HG03159 (cell line): ENCODE results near the gene CLCN2.

ENCODE experiments used
- ATAC-seq: cut with Tn5 transposase; IDR thresholded peaks from one replicate; pipeline ENCODE4 v1.9.1; 2021; ENCODE audit warnings: mild to moderate bottlenecking, moderate library complexity; ENCODE audit not compliant: unreplicated experiment

The CLCN2 gene

DNA sequence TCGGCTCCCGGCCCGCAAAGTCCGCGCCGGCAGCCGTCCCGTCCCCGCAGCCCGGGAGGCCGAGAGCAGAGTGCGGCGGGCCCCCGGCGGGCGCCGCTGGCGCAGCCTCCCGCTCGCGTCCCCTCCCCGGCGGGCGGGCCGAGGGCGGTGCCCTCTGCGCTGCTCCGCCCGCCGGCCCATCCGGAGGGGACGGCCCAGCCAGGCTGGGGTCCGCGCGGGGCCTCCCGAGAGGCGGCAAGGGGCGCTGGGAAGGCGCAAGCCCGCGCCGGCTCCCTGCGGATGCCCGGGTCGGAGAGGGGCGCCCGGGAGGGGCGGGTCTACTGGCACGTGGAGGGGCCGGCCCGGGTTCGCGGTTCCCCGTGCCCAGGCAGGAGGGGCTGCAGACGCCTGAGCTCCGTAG, at the start of gene CLCN2, which contains the start of gene POLR2H:
Gene CLCN2, minus strand, starts transcription at position 74 of the 400 bp plus-strand sequence. CDS start 126 bp downstream, outside the sequence.
Gene POLR2H, plus strand, starts transcription at position 179 of the 400 bp plus-strand sequence. CDS start 1,783 bp downstream, outside the sequence.
- no peak for ATAC-seq

DNA sequence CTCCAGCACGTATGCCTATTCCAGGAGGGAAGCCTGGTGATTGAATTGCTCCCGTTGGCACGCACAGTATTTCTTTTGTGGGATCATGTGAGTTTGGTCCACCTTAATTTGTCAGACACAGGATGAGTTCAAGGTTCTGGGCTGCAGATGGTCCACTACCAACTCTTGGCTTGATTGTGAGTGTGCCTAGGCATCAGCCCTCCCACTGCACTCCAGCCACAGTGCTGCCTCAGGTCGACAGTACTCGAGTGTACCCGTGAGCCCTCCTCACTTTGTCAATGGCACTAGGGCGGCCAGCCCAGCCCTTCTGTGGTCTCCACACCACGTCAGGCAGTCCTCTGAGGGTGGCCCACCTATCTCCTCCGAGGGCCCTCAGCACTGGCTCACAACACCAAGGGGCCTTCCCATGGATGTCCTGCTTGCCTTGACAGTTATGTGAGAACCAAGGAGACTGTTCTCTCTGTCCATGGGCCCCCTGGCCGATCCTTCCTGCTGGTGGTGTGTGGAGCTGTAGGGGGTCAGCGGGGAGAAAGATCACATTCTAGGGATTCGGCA, 48.6 kb upstream of the CLCN2 start:
- ATAC-seq = no peak

DNA sequence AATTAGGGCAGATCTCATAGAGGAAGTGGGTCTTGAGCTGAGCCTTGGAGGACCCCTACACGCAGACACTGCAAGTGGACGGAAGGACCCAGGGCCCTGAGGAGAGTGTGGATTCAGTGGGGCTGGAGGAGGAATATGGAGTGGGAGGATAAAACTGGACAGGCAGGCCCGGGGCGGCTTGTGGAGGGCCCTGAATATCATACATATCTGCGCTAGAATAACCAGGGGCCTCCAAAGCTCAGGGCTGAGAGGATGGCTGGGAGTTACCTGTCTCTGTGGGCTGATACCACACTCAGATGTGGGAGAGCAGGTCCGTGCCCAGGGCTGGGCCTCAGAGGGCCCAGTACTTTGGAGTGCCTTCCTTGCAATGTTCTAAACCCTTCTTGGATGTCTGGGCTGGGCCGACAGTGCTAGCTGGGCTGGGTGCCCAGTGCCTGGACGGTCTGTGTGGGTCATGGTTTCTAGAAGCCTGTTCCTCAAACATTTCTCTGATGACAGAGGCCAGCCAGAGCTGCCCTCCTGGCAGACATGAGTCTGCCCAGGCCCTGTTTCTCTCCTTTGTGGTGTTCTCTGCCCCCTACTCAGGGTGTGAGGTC, 48.0 kb upstream of the CLCN2 start:
- ATAC-seq = no peak

DNA sequence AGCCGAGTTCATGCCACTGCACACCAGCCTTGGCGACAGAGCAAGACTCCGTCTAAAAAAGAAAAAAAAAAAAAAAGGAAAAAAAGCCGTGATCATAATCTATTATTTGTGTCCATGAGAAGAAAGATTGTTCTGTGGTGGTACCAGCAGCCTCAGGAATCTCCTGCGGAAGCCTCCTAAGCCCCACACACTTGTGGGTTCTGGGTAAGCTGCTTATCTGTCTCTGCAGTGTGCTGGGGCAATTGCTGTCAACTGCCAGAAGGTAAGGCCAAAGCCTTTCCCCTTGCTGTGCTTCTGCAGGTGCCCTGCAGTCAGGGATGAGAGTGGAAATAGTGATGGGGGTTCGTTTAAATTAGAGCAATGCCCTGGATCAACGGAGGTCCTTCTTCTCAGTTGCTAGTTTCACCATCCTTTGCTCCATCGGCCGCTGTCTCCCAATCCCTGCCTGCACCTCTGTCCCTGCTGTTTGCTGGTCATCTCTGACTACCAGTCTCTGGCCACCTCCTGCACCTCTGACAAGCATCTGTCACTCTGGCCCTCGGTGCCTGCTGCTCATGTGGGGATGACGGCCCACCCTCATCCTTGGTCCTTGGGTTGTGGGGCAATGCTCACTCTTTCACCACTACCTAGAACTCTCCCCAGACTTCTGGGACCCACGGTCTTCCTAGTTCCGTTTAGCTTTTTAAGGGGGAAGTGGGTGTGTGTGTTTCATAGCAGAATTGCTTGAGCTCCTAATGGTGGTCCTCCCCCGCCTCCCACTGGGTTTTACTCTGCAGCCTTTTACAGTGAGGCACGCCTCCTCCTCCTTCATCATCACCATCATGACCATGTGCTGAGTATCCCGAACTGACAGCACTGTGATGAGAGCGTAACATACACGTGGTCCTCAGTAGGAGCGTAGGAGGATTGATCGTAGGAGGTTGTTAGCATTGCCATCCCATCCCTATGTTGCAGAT, 43.9 kb upstream of the CLCN2 start:
- ATAC-seq = no peak

DNA sequence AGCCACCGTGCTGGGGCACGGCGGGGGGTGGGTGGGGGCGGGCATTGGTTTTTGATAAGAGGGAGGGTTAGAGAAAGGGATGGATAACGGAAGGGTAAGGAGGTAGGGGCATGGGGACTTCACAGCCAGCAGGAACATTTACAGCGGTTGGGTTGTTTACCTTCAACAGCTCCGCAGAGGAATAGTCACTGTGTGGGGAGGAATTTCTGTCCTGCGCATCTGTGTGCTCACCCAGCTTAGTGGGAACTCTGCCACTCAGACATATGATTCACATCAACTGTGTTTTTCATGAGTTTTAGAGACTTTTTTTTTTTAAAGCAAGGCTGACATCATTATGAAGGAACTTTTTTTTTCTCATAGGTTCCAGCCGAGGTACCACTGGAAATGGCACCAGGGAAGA, 38.0 kb upstream of the CLCN2 start:
- ATAC-seq = no peak

DNA sequence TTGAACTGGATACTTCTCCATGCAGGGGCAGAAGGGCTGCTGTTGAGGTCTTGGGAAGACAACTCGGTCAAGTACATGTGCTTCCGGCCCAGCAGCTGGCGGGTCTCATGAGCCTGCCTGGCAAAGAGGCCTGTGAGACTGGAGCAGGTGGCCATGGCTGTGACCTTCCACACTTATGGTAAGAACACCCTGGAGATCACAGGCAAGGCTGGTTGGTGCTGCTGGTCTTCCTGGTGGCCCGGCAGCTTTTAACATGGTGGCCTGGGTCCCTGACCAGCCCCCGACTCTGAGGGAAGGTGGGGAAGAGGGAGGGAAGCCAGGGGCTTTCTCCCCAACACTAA, 33.9 kb upstream of the CLCN2 start:
- no peak for ATAC-seq

DNA sequence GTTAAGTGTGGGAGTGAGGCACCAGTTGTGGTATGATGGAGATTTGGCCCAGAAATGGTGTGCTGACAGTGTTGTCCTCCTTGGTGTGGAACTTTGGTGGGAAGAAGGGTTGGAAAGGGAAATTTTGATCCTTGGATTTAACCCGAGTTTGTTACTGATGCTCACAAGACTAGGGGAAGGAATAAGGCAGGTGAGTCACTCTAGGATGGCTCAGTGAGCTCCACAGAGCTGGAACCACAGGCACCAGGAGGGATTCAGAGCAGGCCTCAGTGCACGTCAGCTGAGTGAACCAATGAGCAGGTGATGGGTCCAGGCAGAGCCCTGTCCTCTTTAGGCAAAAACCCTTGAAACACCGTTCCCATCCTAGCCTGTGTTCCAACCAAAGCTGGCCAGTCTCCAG, 29.9 kb upstream of the CLCN2 start:
- ATAC-seq = no peak

DNA sequence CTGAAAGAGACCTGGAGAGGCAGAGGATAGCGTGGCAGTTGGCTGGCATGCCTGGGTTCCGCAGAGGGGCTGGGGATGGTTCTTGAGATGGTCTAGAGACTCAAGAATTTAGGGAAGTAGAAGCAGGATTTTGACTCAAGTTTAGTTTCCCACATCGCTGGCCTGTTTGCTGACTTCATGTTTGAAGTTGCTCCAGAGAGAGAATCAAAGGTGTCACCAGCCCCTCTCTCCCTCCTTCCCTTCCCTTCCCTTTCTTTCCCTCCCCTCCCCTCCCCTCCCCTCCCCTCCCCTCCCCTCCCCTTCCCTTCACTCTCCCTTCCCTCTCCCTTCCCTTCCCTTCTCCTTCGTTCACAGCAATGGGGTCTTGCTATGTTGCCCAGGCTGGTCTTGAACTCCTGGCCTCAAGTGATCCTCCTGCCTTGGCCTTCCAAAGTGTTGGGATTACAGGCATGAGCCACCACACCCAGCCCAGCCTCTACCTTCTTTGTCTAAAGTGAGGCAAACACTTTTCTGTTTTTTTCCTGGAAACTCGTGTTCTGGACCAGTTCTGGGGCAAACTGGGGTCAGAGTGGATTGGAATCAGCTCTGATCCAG, 28.6 kb upstream of the CLCN2 start:
- no peak for ATAC-seq

DNA sequence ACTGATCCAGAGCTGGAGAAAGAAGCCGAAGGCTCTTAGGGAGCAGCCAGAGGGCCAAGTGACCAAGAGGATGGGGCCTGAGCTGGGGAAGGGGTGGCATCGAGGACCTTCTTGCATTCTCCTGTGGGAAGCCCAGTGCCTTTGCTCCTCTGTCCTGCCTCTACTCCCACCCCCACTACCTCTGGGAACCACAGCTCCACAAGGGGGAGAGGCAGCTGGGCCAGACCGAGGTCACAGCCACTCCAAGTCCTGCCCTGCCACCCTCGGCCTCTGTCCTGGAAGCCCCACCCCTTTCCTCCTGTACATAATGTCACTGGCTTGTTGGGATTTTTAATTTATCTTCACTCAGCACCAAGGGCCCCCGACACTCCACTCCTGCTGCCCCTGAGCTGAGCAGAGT, 28.0 kb upstream of the CLCN2 start:
- no peak for ATAC-seq

DNA sequence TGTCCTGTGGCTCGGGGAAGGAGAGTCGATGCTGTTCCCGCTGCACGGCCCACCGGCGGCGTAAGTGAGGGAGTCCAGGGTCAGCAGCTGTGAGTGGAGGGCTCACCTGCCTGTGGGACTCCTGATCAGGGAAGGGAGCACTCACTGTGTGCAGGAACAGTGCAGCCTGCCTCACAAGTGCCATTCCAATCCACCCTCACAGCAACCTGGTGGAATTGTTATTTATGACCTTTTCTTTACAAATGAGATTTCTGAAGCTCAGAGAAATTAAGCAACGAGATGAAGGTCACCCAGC, 27.5 kb upstream of the CLCN2 start:
- no peak for ATAC-seq

DNA sequence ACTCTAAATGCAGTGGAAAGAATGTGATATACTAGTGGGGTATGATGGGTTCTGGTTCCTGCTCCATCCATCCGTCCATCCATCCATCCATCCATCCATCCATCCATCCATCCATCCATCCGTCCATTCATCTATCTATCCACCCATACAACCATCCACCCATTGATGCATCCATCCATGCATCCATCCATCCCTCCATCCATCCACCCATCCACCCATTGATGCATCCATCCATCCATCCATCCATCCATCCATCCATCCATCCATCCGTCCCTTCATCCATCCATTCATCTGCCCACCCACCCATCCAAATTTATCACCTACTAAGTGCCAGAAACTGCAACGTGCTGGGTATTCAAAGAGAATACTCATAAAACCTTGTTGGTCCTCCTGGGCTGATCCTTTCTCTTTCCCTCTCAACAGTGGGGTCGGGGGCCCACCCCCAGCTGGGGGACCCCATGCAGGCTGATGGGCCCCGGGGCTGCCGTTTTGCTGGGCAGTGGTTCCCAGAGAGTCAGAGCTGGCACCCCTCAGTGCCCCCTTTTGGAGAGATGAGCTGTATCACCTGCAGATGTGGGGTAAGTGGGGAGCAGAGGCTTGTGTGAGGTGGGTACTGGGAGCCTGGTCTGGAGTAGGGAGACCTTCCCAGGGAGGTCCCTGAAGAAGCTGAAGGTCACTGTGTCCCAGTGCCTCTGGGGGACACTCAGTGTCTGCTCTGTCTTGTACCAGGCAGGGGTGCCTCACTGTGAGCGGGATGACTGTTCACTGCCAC, 26.9 kb upstream of the CLCN2 start:
- ATAC-seq = no peak

DNA sequence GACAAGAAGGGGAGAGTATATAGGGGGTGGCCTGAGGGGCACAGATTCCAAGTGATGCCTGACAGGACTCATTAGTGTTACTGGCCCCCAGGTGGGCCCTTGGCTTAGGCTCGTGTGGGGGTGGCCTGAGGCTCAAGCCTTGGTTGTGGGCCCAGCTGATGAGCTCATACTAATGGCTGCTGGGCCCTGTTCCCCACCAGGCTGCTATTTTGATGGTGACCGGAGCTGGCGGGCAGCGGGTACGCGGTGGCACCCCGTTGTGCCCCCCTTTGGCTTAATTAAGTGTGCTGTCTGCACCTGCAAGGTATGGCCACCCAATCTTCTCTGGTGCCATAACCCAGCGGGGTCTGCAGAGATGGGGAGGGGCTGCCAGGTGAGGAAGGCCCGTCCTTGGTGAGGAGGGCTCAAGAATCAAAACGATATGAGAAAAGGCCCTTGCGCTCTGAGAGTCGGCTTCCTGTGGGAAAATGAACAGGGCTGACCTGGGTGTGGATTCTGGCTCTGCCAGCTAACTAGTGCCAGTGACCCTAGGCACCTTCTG, 25.8 kb upstream of the CLCN2 start:
- ATAC-seq = no peak

DNA sequence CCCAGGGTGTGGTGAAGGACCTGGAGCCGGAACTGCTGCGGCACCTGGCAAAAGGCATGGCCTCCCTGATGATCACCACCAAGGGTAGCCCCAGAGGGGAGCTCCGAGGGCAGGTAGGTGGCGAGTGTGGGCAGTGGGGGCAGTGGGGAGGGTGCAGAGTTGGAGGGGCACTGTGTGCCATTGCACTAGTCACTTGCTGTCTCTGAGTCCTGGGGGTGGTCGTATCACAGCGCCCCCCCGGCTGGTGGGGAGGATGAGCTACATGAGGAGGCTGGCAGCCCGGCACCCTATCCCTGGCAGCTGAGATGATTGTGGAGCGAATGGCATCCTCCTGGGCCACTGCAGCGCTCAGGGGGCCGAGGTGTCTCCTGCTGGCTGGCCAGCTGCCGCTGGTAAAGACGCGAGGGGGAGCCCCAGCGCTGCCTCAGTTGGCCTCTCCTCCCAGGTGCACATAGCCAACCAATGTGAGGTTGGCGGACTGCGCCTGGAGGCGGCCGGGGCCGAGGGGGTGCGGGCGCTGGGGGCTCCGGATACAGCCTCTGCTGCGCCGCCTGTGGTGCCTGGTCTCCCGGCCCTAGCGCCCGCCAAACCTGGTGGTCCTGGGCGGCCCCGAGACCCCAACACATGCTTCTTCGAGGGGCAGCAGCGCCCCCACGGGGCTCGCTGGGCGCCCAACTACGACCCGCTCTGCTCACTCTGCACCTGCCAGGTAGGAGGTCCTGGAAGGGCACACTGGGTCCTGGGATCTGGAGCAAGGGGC, 24.8 kb upstream of the CLCN2 start:
- no peak for ATAC-seq

DNA sequence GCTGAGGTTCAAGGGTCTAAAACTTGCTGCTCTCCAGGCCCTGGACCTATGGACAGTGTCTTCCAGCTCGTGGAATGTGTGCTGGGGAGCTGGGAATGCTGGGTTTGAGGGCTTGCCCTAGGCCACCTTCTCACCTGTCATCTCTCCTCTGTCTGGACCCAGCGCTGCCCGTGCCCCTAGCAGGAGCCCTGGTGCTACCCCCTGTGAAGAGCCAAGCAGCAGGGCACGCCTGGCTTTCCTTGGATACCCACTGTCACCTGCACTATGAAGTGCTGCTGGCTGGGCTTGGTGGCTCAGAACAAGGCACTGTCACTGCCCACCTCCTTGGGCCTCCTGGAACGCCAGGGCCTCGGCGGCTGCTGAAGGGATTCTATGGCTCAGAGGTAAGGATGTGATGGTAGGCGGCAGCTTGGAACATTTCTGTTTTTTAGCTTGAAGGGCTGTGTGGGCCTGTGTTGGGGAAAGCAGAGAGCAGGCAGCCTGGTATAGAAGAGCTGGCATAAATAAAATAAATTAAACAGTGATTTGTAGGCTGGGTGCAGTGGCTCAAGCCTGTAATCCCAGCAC, 23.5 kb upstream of the CLCN2 start:
- ATAC-seq = no peak

DNA sequence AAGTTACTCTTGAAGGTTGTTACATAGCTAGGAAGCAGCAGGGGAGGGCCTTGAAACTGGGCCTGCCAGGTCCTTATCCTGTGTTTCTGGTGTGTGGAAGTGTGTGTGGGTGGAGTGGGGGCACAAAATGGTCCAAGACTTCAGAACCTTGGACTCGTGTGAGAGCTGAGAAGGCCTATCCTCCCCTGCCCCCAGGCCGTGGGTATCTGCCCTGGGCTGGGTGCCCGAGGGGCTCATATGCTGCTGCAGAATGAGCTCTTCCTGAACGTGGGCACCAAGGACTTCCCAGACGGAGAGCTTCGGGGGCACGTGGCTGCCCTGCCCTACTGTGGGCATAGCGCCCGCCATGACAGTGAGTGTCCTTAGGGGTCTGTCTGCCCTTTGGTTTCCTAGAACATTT, 22.9 kb upstream of the CLCN2 start:
- no peak for ATAC-seq

DNA sequence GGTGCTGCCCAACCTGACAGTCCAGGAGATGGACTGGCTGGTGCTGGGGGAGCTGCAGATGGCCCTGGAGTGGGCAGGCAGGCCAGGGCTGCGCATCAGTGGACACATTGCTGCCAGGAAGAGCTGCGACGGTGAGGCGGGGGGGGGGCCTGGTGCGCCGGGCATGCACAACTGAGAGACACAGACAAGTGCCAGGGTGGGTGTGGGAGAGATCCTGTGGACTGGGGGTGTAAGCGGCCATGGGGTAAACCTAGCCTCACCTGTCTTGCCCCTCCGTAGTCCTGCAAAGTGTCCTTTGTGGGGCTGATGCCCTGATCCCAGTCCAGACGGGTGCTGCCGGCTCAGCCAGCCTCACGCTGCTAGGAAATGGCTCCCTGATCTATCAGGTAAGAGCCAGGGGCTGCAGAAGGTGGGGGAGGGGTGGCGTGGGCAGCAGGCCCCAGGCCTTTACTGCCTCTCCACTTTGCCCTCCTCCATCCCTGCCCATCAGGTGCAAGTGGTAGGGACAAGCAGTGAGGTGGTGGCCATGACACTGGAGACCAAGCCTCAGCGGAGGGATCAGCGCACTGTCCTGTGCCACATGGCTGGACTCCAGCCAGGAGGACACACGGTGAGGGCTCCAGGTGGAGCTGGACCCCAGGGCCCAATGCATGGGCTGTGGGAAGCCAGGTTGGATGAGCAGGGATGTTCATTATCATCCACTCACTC, 21.8 kb upstream of the CLCN2 start:
- ATAC-seq = no peak

DNA sequence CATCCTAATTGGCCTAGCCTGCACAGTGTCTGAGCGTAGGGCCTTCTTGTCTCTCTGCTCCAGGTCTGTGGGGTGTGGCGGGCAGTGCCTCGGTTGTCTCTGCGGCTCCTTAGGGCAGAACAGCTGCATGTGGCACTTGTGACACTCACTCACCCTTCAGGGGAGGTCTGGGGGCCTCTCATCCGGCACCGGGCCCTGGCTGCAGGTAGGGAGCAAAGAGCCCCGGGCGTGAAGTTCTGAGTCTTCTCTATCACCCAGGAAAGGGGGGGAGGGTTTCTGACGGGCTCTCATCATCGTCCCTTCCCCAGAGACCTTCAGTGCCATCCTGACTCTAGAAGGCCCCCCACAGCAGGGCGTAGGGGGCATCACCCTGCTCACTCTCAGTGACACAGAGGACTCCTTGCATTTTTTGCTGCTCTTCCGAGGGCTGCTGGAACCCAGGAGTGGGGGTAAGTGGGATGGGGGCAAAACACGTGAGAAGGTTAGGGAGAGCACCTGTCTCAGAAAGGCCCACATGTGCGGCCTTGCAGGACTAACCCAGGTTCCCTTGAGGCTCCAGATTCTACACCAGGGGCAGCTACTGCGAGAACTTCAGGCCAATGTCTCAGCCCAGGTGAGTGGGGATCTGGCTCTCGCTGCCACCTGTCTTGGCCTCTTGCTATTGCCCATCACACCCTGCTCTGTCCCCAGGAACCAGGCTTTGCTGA, 21.1 kb upstream of the CLCN2 start:
- ATAC-seq = no peak
